Gastroesophageal sphincter (tissue), 4 donors: ENCODE measurements around the gene COMMD9. TPM values are rescaled to one million over a fixed set of nuclear protein-coding genes. Genes with fewer than 3 reads are reported as not detected.

ENCODE experiments used
- ATAC-seq: fragments of 150-250 bp; one replicate; pipeline ENCODE4 v1.9.1; 2016; ENCODE audit warnings: mild to moderate bottlenecking, moderate library complexity
- H3K27ac ChIP-seq, 4 donors: fragments of 200-600 bp; sonication (generic) in 3 of 4; 1 replicate in 3 of 4; 2 replicates in 1 of 4; pipeline ENCODE4 v1.5.1; 2016 to 2019
- H3K27me3 ChIP-seq: fragments of 200-600 bp; sonication (generic); one replicate; pipeline ENCODE4 v1.5.1; 2019
- H3K36me3 ChIP-seq, 2 donors: fragments of 200-600 bp; sonication (generic); one replicate each; pipeline ENCODE4 v1.5.1; 2019; ENCODE audit warnings: control low read depth in 1 of 2
- H3K4me1 ChIP-seq, 3 donors: fragments of 200-600 bp; sonication (generic); 1 replicate in 2 of 3; 2 replicates in 1 of 3; pipeline ENCODE4 v1.5.1; 2016 to 2019; ENCODE audit warnings: control low read depth in 2 of 3
- H3K4me3 ChIP-seq, 2 donors: fragments of 200-600 bp; sonication (generic); one replicate each; pipeline ENCODE4 v1.5.1; 2019; ENCODE audit warnings: mild to moderate bottlenecking in 1 of 2, moderate library complexity in 1 of 2
- H3K9me3 ChIP-seq, 3 donors: fragments of 200-600 bp; sonication (generic); one replicate each; pipeline ENCODE4 v1.5.1; 2017 to 2019; ENCODE audit warnings: control low read depth in 2 of 3
- EP300 ChIP-seq: sonication (generic); formaldehyde crosslinking; IDR thresholded peaks from one replicate; pipeline ENCODE4 v1.6.1; 2017; ENCODE audit warnings: antibody characterized with exemption, mild to moderate bottlenecking
- POLR2A ChIP-seq, 2 donors: fragments of 450-650 bp; IDR thresholded peaks; one replicate each; pipeline ENCODE4 v1.6.1; 2017; ENCODE audit warnings: antibody characterized with exemption in 2 of 2, mild to moderate bottlenecking in 2 of 2, moderate library complexity in 1 of 2
- POLR2AphosphoS5 ChIP-seq: sonication (generic); formaldehyde crosslinking; IDR thresholded peaks from one replicate; pipeline ENCODE4 v1.6.1; 2017; ENCODE audit warnings: antibody characterized with exemption
- WGBS, 2 donors: methylation state at CpG; one replicate each; pipeline ENCODE4 v1.1.5; 2018; ENCODE audit warnings: low coverage in 1 of 2; 5-methylcytosine and 5-hydroxymethylcytosine counted together
- total RNA-seq, 4 donors: library from RNA; depleted of rRNA; stranded (reverse); fragments of >200 nt; gene quantifications; one replicate each; pipeline ENCODE4 v1.1.0, GENCODE V29; 2016
- TF ChIP-seq, protein P1 (sequence below), 4 experiments: fragments of 200-600 bp in 2 of 4; fragments of 450-650 bp in 2 of 4; sonication (generic) in 1 of 4; IDR thresholded peaks; one replicate each; pipeline ENCODE4 v1.5.1; 2017 to 2019; ENCODE audit warnings: antibody characterized with exemption in 4 of 4, mild to moderate bottlenecking in 2 of 4, moderate library complexity in 2 of 4

The COMMD9 gene
- total RNA-seq, 4 donors from 2014 or later = 19.7 to 26.5 (median 25.5) TPM

- WGBS, 2 donors = 58 to 60% methylated on average over 1 of the region's 1 CpG
- Histone ChIP-seq H3K27me3 (no peaks in the 10 kb centered on the region), H3K9me3 (peaks cover 0 to 6% (median 0%) of the 10 kb centered on the region in 3 donors), H3K4me1 (no peaks in the 10 kb centered on the region), H3K36me3 (peaks cover 0 to 50% of the 10 kb centered on the region in 2 donors), H3K27ac (no peak overlapping the region), H3K4me3 (no peak overlapping the region)
- ATAC-seq = no peak
- TF ChIP-seq POLR2A (IDR thresholded peaks at IDR 0.05) (no peak), EP300 (no peak)
- TF ChIP-seq, protein P1, sequence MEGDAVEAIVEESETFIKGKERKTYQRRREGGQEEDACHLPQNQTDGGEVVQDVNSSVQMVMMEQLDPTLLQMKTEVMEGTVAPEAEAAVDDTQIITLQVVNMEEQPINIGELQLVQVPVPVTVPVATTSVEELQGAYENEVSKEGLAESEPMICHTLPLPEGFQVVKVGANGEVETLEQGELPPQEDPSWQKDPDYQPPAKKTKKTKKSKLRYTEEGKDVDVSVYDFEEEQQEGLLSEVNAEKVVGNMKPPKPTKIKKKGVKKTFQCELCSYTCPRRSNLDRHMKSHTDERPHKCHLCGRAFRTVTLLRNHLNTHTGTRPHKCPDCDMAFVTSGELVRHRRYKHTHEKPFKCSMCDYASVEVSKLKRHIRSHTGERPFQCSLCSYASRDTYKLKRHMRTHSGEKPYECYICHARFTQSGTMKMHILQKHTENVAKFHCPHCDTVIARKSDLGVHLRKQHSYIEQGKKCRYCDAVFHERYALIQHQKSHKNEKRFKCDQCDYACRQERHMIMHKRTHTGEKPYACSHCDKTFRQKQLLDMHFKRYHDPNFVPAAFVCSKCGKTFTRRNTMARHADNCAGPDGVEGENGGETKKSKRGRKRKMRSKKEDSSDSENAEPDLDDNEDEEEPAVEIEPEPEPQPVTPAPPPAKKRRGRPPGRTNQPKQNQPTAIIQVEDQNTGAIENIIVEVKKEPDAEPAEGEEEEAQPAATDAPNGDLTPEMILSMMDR (IDR thresholded peaks at IDR 0.05) = no peak
Measured at GRCh38 chr11:36280531-36280930, 8.7 kb downstream of the COMMD9 start.

- TF ChIP-seq POLR2AphosphoS5 (no peak), POLR2A (IDR thresholded peaks at IDR 0.05) (no peak)
- Histone ChIP-seq H3K36me3 (peaks cover 0 to 68% of the 10 kb centered on the region in 2 donors), H3K9me3 (peaks cover 0 to 6% (median 0%) of the 10 kb centered on the region in 3 donors), H3K27me3 (no peaks in the 10 kb centered on the region), H3K27ac (no peak overlapping the region), H3K4me3 (no peak overlapping the region), H3K4me1 (no peaks in the 10 kb centered on the region)
- ATAC-seq = no peak
- WGBS, 2 donors = 76 to 80% methylated on average over 3 to 5 of the region's 13 CpGs
Measured at GRCh38 chr11:36278531-36279282, 10.5 kb downstream of the COMMD9 start.

- TF ChIP-seq POLR2AphosphoS5 = no peak
- TF ChIP-seq, protein P1 (IDR thresholded peaks at IDR 0.05) = no peak
- no peak for TF ChIP-seq EP300
- TF ChIP-seq POLR2A (IDR thresholded peaks at IDR 0.05) = no peak
- Histone ChIP-seq H3K27me3 (no peaks in the 10 kb centered on the region), H3K9me3 (peaks cover 0 to 9% (median 0%) of the 10 kb centered on the region in 3 donors), H3K27ac (no peak overlapping the region), H3K4me3 (no peak overlapping the region), H3K36me3 (peaks cover 0 to 92% of the 10 kb centered on the region in 2 donors), H3K4me1 (no peaks in the 10 kb centered on the region)
- no peak for ATAC-seq
- 73 to 83% methylated on average over 1 to 3 of the region's 7 CpGs for WGBS, 2 donors
Measured at GRCh38 chr11:36274414-36274813, 14.8 kb downstream of the COMMD9 start.

DNA sequence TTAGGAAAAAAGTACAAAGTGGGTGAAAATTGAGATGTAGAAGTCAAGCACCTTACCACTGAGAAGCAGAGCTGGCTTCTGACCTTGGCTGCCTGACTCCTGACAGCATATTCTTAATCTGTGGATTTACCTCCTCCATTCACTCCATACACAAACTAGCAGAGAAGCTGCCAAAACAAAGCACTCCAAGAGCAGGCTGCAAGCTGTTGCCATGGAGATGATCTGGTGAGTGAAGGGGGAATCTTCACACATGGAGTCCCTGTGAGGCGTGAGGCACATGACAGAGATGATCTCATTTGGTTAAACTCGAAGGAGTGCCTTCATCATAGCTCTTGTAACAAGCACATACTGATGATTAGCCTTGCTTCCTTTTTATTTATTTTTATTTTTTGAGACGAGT lies 16.1 kb downstream of the COMMD9 start:
- H3K27me3 ChIP-seq = no peaks in the 10 kb centered on the region
- TF ChIP-seq POLR2AphosphoS5 (no peak), EP300 (no peak), POLR2A (IDR thresholded peaks at IDR 0.05) (no peak)
- TF ChIP-seq, protein P1 (IDR thresholded peaks at IDR 0.05) = no peak
- H3K4me3 ChIP-seq = no peak overlapping the region
- WGBS, 2 donors = 67 to 89% methylated on average over 3 of the region's 3 CpGs
- H3K9me3 ChIP-seq = peaks cover 0 to 9% (median 0%) of the 10 kb centered on the region in 3 donors
- ATAC-seq = no peak
- H3K4me1 ChIP-seq = no peaks in the 10 kb centered on the region
- H3K36me3 ChIP-seq = peaks cover 0 to 79% of the 10 kb centered on the region in 2 donors
- no peak overlapping the region for H3K27ac ChIP-seq

DNA sequence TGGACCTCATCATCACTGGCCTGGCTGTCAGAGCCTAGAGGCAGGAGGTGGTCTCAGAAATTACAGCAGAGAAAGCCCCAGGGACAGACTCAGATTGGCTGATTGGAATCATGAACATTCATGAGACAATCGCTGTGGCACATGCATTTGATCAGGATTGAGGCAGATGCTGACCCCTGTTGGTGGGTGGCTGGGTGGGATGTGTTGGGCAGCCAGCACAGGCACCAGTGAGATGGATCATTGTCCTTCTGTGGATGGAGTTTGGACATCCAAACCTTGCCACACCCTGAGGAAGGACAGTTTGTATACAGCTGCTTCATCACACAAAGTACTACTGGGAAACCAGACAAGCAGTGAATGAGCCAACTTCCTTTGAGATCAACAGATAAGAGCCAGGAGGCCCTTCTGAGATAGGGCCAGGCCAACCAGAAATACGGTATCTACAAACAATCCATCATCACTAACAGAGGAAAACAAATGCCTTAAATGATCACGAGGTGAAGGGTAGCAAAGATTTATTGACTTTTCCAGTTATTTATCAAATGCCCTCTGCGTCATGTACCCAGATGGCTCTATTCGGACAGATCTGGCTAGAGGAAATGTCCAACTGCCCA lies 17.3 kb downstream of the COMMD9 start:
- H3K27ac ChIP-seq = no peak overlapping the region
- peaks cover 0 to 9% (median 0%) of the 10 kb centered on the region in 3 donors for H3K9me3 ChIP-seq
- WGBS, 2 donors = 72 to 76% methylated on average over 4 to 5 of the region's 5 CpGs
- ATAC-seq = no peak
- TF ChIP-seq, protein P1 (IDR thresholded peaks at IDR 0.05) = no peak
- TF ChIP-seq POLR2AphosphoS5 = no peak
- no peak for TF ChIP-seq EP300
- no peak for TF ChIP-seq POLR2A (IDR thresholded peaks at IDR 0.05)
- H3K4me1 ChIP-seq = no peaks in the 10 kb centered on the region
- H3K4me3 ChIP-seq = no peak overlapping the region
- no peaks in the 10 kb centered on the region for H3K27me3 ChIP-seq
- H3K36me3 ChIP-seq = peaks cover 0 to 68% of the 10 kb centered on the region in 2 donors
